Testis (tissue), 2 donors: ENCODE measurements around the gene PUM2.

Experiments
- POLR2A ChIP-seq: fragments of 450-650 bp; IDR thresholded peaks from one replicate; pipeline ENCODE4 v1.6.1; 2017; ENCODE audit warnings: antibody characterized with exemption, mild to moderate bottlenecking, moderate library complexity
- TF ChIP-seq, protein P1 (sequence below), 3 experiments: fragments of 450-650 bp in 2 of 3; fragments of 200-600 bp in 1 of 3; sonication (generic) in 1 of 3; IDR thresholded peaks; one replicate each; pipeline ENCODE4 v1.5.1; 2016 to 2019; ENCODE audit warnings: antibody characterized with exemption in 3 of 3, mild to moderate bottlenecking in 2 of 3, moderate library complexity in 1 of 3

DNA sequence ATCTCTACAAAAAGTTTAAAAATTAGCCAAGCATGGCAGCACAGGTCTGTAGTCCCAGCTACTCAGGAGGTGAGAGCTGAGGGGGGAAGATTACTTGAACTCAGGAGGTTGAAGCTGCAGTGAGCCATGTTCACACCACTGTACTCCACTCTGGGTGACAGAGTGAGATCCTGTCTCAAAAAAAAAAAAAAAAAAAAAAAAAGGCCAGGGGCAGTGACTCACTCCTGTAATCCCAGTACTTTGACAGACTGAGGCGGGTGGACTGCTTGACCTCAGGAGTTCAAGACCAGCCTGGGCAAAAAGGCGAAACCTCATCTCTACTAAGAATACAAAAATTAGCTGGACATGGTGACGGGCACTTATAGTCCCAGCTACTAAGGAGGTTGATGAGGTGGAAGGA lies 37.0 kb downstream of the PUM2 start:
- TF ChIP-seq, protein P1, sequence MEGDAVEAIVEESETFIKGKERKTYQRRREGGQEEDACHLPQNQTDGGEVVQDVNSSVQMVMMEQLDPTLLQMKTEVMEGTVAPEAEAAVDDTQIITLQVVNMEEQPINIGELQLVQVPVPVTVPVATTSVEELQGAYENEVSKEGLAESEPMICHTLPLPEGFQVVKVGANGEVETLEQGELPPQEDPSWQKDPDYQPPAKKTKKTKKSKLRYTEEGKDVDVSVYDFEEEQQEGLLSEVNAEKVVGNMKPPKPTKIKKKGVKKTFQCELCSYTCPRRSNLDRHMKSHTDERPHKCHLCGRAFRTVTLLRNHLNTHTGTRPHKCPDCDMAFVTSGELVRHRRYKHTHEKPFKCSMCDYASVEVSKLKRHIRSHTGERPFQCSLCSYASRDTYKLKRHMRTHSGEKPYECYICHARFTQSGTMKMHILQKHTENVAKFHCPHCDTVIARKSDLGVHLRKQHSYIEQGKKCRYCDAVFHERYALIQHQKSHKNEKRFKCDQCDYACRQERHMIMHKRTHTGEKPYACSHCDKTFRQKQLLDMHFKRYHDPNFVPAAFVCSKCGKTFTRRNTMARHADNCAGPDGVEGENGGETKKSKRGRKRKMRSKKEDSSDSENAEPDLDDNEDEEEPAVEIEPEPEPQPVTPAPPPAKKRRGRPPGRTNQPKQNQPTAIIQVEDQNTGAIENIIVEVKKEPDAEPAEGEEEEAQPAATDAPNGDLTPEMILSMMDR (IDR thresholded peaks at IDR 0.05), result no peak
- TF ChIP-seq POLR2A, result no peak
